Embryonic facial prominence (tissue), 1 donor: ENCODE results near the gene LRP11.
A peak's percentile ranks its signal among the peaks of the same experiment; 100 is the strongest.
"Not testable (repeated sequence)": the region's sequence is repeated elsewhere in the genome, so short reads cannot be mapped to it uniquely, and the experiment has no call there.

Experiments
- DNase-seq: peaks from one replicate; pipeline ENCODE4 v3.0.0-alpha.2; 2016; ENCODE audit errors: extremely low spot score

LRP11 gene, protein sequence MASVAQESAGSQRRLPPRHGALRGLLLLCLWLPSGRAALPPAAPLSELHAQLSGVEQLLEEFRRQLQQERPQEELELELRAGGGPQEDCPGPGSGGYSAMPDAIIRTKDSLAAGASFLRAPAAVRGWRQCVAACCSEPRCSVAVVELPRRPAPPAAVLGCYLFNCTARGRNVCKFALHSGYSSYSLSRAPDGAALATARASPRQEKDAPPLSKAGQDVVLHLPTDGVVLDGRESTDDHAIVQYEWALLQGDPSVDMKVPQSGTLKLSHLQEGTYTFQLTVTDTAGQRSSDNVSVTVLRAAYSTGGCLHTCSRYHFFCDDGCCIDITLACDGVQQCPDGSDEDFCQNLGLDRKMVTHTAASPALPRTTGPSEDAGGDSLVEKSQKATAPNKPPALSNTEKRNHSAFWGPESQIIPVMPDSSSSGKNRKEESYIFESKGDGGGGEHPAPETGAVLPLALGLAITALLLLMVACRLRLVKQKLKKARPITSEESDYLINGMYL

DNA sequence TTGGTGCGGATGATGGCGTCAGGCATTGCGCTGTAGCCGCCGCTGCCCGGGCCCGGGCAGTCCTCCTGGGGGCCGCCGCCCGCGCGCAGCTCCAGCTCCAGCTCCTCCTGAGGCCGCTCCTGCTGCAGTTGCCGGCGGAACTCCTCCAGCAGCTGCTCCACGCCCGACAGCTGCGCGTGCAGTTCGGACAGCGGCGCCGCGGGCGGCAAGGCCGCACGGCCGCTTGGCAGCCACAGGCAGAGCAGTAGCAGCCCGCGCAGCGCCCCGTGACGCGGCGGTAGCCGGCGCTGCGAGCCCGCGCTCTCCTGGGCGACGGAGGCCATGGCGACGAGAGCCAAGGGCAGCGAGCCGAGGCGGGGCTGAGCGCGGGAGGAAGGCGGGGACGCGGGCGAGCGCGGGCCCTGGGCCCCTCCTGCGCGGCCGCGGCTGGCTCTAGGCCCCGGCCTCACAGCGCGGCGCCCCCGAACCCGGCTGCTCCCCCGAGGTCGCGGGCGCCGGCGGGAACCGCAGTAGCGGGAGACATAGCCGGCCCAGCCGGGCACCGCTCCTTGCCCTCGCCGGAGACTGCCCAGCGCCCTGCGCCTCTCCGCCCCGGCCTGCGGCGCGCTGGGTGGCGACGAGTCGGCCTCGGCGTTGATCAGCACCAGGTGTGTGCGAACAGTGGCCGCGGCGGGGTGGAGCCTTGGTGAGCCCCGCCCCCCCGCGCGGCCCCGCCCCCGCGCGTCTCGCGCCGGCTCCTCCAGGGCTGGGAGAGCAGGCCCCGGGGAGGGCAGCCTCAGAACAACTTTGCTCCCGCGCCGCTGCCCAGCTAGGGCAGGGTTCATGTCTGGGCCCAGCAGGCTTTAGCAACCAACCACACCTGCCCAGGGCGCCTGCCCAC is at the start of gene LRP11:
Gene LRP11, minus strand, starts transcription at position 662 of the 880 bp plus-strand sequence. Its CDS starts 339 bp downstream, at position 323.
- peak; percentile 45 for DNase-seq

DNA sequence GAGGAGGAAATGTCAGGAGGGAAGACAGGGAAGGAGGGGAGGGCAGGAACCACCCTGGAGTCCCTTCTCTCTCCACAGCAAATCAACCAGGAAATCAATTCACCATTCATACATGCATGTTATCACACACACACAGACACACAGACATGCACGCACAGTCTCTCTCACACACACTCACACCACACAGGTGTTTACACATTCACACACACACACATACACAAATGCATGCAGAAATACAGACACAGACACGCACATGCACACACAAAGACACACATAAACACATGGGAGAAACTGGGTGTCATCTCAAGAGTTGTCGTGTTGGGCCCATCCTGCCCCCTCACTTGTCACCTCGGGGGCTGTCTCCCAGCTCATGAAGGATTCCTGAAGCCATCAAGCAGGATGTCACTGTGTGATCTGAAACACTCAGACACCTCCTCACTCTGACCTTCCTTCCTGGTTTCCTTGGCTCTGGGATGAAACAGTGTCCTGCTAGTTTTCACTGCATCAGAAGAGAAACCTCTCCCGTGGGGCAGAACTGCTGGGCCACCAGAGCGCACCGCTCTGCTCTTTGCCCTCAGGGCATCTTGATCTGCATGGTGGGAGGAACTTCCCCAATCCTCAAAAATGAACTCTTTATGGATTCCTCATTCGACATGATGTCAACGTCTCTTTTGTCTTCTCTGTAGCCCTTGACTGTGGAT is 49.5 kb upstream of the LRP11 start:
- DNase-seq, result no peak

DNA sequence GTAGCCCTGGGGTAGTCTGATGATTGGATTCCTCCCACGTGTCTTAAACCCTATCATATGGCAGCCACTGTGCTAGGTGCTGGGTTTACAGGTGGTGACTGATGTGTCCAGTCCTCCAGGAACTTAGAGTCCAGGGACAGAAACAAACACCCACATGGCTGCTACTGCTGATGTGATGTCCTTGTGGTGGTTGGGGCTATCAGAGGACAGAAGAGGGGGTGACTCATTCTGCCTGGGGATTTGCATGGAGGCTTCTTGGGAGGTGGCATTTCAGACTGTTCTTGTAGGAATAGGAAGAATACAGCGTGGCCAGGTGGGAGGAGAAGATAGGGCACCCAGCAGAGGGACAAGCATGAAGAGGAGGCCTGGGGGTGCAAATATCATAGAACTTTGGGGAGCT is 48.9 kb upstream of the LRP11 start:
- DNase-seq, result no peak

DNA sequence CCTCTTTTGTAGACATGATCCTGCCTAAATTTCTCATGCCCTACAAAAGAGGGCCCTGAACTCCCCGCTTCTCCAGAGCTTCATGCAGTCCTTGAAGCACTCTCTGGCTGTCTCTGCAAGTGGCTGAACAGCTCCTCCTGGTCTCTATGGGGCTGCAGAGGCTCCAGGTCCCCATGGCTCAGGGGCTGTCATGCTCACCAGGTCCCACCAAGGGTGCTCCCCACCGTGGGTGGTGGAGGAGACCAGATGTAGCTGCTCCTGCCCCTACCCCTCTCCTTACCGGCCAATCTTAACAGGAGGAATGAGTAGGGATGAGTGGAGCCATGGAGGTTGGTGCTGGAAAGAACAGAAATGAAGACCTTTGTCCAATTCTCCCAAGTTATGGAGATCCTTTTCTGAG is 48.5 kb upstream of the LRP11 start:
- not testable (repeated sequence) for DNase-seq

DNA sequence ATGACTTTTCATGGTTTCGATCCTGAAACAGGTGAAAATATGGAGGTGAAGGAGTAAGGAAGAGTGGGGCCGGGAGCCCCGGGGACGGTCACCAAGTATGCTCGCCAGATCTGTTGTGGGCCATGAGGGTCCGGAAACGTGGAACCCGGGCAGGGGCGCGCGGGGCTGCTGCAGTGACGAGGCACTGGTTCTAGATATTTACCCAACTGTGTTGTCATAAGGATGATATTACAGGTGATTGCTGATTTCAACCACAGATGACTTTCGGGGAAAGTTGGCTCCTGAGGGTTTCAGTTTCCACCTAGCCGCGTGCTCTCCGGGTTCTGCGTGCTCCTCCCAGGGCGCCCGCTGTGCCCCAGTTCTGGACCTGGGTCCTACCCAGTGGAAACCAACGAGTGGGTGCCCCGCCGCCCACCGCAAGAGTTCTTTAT is 46.6 kb upstream of the LRP11 start:
- DNase-seq, result no peak

DNA sequence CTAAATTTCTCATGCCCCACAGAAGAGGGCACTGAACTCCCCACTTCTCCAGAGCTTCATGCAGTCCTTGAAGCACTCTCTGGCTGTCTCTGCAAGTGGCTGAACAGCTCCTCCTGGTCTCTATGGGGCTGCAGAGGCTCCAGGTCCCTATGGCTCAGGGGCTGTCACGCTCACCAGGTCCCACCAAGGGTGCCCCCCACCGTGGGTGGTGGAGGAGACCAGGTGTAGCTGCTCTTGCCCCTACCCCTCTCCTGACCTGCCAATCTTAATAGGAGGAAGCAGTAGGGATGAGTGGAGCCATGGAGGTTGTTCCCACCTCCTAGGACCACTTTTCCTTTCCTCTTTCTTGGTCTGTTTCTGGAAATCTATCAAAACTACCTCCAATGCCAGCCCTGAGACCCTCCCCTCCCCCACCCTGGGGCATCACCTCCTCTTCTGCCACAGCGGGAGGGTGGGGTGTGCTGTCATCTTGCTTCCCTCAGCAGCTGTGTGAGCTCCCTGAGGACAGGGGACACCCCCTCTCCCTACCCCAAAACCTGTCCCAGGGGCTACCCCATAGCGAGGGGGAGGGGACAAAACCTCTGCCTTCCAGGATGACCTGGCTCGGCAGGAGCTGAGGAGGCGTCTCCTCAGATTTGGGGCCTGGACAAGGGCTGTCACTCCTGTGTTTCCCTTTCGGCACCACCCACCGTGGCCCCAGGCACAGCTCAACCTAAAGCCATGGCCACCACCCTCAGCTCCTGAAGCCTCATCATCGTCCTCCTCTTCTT is 45.7 kb upstream of the LRP11 start:
- no peak for DNase-seq

DNA sequence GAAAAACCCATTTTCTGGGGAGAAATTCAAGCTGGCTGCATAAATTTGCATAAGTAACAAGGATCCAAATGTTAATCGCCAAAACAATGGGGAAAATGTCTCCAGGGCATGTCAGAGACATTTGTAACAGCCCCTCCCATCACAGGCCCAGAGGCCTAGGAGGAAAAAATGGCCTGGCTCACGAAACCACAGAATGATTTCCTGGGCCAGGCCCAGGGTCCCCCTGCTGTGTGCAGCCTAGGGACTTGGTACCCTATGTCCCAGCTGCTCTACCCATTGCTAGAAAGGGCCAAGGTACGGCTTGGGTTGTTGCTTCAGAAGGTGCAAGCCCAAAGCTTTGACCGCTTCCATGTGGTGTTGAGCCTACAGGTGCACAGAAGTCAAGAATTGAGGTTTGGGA is 44.3 kb upstream of the LRP11 start:
- DNase-seq, result not testable (repeated sequence)

DNA sequence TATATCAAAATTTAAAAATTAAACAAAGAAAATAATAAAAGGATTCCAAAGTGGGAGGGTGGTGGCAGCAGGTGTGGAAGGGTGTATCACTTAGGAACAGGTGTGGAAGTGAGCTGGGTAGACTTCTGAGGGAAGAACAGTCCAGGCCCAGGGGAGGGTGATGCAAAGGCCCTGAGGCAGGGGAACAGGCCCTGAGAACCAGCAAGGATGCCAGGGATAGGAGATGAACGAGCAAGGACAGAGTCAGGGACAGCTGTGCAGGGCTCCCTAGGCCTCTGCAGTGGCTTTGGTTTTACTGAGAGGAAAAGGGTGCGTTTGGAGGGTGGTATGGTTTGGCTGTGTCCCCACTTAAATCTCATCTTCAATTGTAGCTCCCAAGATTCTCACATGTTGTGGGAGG is 43.2 kb upstream of the LRP11 start:
- no peak for DNase-seq

DNA sequence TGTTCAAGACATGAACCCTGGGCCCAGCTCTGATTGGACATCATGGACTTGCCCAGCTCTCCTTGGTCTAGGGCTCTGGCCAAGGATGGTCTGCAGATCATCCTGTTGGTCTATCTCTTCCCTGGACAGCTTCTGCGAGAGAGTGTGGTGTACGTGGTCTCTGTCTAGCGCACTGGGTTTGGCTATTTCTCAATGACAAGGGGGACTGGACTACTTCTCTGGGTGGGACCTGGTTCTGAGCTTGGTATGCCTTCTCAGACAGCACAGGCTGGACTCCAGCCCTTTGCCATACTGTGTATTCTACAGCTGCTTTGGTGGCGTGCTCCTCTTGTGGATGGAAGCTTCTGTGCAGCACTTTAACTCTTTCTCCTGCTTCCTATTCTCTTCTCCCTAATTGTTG is 42.2 kb upstream of the LRP11 start:
- no peak for DNase-seq

DNA sequence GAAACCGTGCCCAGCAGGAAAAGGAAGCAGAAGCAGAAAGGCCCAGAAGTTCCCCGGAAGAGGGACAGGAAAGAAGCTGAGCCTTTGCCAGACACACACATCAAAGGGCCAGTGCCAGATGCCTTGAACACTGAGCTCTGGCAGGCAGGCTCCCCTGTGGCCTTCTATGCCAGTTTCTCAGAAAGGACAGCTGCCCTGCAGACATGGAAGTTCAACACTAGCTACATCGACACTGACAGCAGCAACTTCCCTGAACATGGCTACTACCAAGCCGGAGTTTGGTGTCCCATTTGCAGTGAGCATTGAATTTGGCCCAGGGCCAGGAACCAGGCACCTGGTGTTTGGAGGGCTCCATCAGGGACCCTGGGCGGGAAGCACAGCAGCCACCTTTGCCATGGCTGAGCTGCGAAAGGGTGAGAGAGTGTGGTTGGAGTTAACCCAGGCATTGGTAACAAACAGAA is 41.8 kb upstream of the LRP11 start:
- no peak for DNase-seq

DNA sequence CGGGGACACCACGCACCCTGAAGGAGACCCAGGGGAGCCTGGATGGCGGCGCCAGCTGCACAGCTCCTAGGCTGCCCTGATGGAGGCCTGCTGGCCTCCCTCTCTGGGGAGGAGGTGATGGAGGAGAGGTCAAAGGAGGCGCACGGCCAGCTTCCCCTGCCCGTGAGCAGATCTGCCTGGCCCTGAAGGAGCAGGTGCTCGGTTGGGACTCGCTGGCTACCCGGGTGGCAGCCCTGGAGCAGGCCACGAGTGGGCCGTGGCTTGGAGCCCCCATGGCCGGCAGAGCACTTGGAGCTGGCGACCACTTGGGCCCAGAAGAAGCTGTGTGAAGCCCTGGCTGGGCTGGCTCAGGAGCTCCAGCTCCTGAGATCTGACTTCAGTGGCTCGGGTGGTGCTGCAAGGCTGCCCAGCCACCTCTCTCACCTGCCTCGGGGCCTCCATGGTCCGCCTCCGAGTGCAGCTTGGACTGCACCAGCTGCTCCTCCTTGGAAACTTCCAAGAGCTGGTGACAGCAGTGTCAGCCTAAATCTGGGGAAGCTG is 41.3 kb upstream of the LRP11 start:
- no peak for DNase-seq

DNA sequence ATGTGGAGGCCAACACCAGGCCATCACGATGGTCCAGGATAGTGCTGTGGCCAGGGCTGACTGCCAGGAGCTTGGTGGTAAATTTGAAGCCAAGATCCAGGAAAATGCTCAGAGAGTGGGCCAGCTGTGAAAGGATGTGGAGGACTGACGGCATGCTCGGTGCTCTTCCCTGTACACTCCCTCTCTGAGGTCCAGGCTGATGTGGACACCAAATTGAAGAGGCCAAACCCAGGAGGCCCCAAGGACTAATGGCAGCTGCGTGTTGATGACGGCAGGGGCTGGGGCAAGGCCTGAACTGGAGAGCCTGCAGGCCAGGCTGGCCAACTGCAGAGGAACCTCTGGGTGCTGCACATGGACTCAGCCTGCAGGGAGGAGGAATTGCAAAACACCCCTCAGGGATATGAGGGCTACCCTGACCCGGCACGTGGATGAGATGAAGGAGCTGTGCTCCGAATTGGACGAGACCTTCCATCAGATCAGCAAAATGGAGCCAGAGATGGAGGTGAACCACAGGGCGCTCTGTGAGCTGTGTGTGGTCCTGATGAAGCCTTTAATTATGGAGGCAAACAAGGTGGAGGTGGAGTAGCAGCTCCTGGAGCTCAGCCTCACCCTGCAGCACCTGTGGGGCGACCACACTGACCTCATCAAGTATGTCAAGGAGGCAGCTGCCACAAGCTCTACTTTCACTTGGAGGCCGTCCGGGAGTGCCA is 40.7 kb upstream of the LRP11 start:
- DNase-seq, result no peak

DNA sequence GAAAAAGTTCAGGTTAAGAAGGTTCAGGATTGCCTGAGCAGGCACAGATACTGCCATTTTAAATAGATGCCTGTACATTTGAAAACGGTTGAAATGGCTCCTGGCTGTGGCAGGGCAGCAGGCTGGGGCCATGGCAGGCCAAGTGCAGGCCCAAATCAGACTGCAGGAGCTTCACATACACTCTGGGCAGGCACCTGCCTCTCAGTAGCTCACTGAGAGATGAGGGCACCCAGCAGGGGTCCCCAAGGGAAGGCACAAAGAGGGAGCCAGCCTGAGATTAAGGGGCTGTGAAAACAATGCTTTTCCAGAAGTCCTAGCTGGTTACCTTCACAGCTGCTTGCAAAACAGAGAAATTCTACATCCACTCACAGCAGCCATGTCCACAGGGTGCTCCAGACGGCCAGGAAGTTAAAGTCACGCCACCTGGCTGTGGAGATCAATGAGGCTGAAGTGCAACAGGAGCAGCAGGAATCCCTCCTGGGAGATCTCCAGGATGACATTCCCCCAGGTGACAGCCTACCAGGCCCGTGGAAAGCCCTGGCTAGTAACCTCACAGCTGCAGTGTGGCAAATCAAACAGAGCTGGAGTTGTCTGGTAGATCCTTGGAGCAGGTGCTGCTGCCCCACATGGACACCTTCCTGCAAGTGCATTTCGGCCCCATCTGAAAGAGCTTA is 39.9 kb upstream of the LRP11 start:
- no peak for DNase-seq

DNA sequence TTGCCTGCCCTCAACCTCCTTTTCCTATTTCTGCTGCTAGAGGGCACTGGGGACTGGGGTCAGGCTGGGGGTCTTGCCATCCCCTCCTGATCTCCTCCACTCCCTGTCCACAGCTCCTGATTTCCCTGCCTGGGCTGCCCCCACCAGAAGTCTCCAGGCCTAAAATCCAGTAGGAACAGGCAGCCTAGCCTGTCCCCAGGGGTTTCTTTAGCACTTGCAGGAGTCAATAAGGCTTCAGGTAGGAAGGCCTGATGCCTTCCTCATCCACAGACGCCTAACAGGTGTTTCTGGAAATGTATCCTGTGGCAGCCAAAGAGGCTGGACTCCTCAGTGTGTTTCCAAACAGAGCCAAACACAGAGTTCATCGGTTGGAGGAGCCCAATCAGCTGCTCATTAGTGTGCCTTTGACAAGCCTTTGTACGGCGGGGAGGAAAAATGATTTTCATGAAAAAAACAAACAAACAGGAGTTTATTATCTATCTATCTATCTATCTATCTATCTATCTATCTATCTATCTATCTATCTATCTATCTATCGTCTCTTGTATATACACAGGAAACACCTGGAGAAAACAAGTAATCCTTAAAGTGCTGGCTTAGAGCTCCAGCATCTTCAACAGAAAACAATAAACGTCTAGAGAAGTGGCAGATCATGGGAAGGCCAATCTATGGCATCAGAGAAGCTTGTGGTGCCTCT is 37.4 kb upstream of the LRP11 start:
- DNase-seq, result no peak

DNA sequence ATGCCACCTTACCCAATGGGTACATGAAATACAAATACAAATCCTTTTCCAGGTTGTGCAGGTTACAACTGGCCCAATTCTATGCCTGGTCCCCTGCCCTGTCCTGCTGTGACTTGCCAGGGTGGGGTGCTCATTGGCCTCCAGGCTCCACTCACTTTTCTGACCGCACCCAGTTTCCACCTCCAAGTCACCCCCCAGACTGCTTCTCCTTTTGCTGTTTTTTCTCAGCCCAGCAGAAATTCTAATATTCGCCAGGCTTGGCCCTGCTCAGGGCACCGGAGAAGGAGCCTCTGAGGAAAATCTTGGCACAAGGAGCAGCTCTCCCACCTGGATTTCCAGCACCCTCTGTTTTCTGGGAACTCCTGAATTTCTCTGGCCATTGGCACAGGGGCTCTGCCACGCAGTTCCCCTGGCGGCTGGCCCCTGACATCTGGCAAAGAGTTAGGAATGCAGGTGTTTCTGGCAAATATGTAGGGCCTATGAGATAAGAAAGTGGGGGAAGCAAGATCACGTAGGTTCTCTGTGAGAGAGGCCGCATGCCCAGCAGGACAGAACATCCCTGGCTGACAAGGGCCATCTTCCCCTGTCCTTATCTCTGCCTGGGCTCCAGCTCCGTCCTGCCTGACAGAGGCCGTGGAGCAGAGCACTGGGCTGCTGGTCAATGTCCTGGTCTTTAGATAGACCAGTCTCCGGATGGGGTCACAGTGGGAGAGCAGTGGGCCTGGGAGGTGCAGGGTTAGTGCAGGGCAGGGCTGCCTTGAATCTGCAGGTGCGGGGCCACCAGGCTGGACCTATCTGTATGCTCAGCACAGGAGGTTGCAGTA is 36.7 kb upstream of the LRP11 start:
- DNase-seq, result no peak

DNA sequence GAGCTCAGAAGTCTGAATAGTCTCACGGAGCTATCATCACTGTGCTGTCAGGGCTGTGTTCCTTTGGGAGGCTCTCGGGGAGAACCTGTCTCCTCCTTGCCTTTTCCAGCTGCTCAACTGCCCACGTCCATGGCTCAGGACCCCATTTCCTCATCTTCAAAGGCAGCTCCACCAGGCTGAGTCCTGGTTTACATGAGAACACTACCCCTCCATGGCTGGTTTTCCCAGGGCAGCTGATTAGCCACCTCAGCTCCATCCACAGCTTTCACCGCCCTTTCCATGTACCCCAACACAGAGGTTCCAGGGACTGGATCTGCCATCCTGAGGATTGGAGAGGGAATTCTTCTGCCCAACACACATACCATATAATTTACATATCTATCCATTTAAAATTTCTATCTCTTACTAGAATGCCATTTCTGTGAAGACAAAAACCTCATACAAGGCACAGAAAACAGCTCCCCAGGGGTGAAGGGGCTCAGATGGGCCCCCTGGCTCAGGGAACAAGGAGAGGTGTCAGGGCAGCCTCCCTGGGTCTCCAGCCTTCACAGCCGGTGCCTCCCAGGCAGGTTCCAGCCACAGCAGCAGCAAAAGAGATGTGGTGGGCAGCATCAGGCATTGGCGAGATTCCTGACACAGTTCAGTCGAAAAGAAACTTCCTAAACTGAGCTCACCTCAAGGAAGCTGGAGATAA is 35.9 kb upstream of the LRP11 start:
- no peak for DNase-seq

DNA sequence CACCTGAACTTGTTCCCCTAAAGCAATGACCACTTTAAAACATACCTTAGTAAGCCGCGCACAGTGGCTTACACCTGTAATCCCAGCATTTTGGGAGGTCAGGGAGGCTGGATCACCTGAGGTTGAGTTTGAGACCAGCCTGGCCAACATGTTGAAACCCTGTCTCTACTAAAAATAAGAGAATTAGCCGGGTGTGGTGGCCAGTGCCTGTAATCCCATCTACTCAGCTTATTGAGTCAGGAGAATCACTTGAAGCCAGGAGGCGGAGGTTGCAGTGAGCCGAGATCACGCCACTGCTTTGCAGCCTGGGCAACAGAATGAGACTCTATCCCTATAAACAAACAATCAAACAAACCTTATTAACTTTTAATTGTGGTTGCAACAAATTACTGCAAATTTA is 35.3 kb upstream of the LRP11 start:
- DNase-seq, result no peak

DNA sequence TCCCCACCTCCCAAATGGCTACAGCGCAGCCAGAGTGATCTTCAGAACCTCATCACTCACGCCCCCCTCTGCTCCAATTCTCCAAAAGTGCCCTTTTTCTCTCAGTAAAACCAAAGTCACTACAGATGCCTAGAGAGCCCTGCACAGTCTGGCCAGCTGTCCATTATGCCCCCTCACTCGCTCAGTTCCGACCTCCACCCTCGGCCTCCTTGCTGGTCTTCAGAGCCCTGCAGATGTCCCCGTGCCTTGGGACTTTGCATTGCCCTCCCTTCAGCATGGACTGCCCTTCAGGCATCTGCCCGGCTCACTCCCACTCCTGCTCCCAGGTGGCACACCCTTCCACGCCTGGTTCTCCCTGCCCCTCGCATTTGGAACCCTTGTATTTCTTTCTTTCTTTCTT is 34.8 kb upstream of the LRP11 start:
- no peak for DNase-seq
